ENCODE data around the gene FGD6.
"Not testable (repeated sequence)": the region's sequence is repeated elsewhere in the genome, so short reads cannot be mapped to it uniquely, and the experiment has no call there.

FGD6 gene

GRCh38 chr12:95204141-95204866 is 13.0 kb downstream of the FGD6 start:
- FAIRE-seq, result no peak

GRCh38 chr12:95203487-95204030 is 13.7 kb downstream of the FGD6 start:
- no peak for FAIRE-seq

GRCh38 chr12:95202691-95203486 is 14.4 kb downstream of the FGD6 start:
- no peak for FAIRE-seq

GRCh38 chr12:95201056-95201670 is 16.1 kb downstream of the FGD6 start:
- no peak for FAIRE-seq

- no peak for FAIRE-seq
Observed at GRCh38 chr12:95200128-95200894, 17.0 kb downstream of the FGD6 start.

- FAIRE-seq, result no peak
Observed at GRCh38 chr12:95198914-95199313, 18.4 kb downstream of the FGD6 start.

GRCh38 chr12:95197636-95198035 is 19.6 kb downstream of the FGD6 start:
- FAIRE-seq, result no peak

- FAIRE-seq, result not testable (repeated sequence)
Observed at GRCh38 chr12:95196875-95197569, 20.2 kb downstream of the FGD6 start.

GRCh38 chr12:95195122-95195521 is 22.1 kb downstream of the FGD6 start:
- FAIRE-seq, result no peak

- no peak for FAIRE-seq
Observed at GRCh38 chr12:95193139-95193538, 24.1 kb downstream of the FGD6 start.

- FAIRE-seq, result no peak
Observed at GRCh38 chr12:95192271-95192670, 25.0 kb downstream of the FGD6 start.

- FAIRE-seq, result no peak
Observed at GRCh38 chr12:95191060-95191696, 26.1 kb downstream of the FGD6 start.

GRCh38 chr12:95187865-95188415 is 29.3 kb downstream of the FGD6 start:
- no peak for FAIRE-seq

GRCh38 chr12:95185854-95186253 is 31.4 kb downstream of the FGD6 start:
- FAIRE-seq, result no peak

- FAIRE-seq, result no peak
Observed at GRCh38 chr12:95185072-95185471, 32.2 kb downstream of the FGD6 start.

GRCh38 chr12:95184121-95184520 is 33.1 kb downstream of the FGD6 start:
- no peak for FAIRE-seq

- FAIRE-seq, result no peak
Observed at GRCh38 chr12:95182868-95183415, 34.3 kb downstream of the FGD6 start.

GRCh38 chr12:95181103-95181502 is 36.2 kb downstream of the FGD6 start:
- no peak for FAIRE-seq

- no peak for FAIRE-seq
Observed at GRCh38 chr12:95179011-95179410, 38.3 kb downstream of the FGD6 start.

GRCh38 chr12:95178136-95178535 is 39.1 kb downstream of the FGD6 start:
- no peak for FAIRE-seq

- FAIRE-seq, result no peak
Observed at GRCh38 chr12:95177201-95177768, 40.0 kb downstream of the FGD6 start.

All from TTC549 (cell line).